Measurements from ENCODE around the gene RINL.
"Not testable (repeated sequence)": the region's sequence is repeated elsewhere in the genome, so short reads cannot be mapped to it uniquely, and the experiment has no call there.

Gene RINL

DNA sequence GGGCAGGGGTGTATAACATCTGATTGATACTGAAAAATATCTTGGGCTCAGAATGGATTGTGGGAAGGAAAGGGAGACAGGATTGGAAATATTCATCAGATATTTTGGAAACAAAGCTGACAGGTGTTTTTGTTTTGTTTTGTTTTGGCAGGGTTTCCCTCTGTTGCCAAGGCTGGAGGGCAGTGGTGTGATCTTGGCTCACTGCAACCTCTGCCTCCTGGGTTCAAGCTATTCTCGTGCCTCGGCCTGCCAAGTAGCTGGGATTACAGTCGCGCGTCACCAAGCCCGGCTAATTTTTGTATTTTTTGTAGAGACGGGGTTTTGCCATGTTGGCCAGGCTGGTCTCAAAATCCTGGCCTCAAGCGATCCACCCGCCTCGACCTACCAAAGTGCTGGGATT, 4.7 kb downstream of the RINL start:
- not testable (repeated sequence) for DNase-seq

DNA sequence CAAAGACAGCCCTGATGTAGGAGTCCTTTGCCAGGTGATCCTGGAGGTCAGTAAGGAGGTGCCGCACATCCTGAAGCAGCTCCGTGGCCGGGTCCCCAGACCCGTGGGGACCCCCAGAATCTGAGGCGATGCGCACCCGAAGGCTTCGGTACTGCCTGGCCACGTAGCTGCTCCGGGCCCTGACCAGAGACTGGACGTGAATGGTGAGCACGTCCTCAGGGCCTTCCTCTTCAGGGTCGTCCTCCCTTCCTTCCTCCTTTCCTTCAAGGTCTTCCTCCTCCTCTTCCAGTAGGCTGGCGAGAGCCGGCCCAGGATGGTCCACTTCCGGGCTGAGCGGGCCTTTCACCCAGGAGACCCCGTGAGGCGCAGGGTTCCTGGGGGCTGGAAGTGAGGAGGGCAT, 7.5 kb downstream of the RINL start:
- no peak for DNase-seq

DNA sequence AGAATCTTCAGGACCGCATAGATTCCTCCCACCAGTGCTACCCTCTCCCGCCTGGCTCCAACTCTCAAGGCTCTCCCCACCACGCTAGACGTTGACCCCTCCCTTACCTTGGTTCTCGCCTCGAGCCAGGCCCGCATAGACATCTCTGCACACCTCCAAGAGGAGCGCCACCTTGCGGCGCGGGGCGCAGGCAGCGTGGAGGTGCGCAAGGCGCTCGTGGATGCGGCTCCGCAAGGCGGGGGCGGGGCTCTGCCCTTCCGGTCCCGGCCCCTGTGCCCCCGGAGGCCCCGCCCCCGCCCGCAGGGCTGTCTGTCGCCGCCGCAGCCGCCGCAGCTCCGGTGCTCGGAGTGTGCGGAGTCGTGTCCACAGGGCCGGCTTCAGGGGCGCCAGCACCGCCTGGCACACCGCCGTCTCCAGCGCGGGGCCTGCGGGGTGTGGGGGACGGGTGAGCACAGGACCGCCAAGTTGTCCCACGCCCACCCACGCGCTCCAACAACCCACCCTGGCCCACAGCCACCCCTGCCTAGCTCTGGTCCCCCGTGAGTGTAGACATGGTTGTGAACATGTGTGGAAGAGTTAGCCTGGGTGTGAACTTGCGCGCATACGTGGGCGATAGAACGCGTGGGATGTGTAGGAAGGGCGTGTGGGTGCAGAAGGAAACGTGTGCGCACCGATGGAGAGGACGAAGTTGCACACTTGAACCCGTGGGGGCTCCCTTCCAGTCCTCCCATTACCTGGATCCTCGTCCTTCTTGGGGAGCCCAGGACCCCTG, 8.1 kb downstream of the RINL start:
- peak; percentile 97 for DNase-seq

DNA sequence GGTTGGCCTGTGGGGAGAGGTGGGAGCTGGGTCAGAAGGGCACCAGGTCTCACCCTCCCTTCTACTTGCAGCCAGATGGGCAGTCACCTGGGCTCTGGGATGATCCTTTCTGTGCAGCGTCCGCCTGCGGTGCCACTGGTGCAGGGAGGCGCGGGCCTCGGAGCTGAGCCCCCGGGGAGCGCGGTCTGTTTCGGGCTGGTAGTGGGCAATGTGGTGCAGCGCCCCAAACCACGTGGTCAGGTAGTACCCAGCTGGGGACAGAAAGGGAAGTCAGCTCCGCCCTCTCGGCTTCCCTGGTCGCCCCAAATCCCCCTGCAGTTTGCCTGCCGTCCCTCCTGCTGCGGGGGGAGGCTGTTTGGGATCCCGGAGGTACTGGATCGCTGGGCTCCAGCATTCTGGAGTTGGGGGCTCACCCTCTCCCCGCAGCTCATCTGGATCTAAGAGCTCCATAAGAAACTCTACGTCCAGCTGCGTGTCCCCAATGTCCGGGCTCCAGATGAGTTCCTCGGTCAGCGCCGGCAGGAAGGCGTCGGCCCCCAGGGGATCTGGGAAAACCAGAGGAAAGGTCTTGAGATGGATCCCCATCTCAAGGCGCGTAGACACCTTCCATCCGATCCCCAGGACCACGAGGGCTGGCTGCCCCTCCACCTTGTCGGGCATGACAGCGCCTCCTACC, 8.8 kb downstream of the RINL start:
- peak; percentile 64 for DNase-seq

DNA sequence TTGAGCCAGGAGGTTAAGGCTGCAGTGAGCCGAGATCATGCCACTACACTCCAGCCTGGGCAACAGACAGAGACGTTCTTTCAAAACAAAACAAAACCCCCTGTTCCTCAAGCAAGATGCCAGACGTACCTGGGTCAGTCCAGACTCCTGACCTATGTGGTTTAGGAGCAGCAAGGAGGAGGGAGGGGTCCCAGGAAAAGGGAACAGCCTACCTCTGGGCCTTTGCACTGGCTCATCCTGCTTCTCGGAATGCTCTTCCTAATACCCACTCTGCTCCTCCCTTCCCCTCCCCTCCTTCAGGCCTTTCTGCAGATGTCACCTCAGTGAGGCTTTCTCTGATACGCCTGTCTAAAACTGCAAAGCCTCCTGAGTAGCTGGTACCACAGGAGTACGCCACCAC, 9.5 kb downstream of the RINL start:
- DNase-seq = no peak

DNA sequence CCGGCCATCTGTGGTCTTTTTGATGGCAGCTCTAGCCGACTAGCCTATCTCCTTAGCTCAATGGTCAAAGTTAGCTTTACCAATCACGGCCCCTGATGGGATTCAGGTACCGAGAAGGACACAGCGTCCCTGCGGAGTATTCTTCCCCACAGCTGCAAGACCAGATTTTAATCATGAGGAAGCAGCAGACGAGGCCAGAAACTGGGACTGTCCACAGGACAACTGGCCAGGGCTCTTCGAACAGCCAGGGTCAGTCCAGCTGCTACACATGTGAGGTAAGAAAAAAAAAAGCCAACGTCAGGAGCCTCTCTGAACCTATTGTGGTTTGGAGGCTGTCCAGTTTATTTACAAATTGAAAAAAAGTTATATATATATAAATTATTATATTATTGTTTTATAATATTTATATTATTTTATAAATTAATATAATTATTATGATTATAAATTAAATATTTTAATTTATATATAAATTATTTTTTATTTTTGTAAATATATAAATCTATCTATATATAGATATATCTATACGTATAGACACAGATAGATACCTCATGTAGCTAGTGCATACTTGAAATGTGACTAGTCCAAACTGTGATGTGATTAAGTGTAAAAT, 10.8 kb downstream of the RINL start:
- DNase-seq = no peak

DNA sequence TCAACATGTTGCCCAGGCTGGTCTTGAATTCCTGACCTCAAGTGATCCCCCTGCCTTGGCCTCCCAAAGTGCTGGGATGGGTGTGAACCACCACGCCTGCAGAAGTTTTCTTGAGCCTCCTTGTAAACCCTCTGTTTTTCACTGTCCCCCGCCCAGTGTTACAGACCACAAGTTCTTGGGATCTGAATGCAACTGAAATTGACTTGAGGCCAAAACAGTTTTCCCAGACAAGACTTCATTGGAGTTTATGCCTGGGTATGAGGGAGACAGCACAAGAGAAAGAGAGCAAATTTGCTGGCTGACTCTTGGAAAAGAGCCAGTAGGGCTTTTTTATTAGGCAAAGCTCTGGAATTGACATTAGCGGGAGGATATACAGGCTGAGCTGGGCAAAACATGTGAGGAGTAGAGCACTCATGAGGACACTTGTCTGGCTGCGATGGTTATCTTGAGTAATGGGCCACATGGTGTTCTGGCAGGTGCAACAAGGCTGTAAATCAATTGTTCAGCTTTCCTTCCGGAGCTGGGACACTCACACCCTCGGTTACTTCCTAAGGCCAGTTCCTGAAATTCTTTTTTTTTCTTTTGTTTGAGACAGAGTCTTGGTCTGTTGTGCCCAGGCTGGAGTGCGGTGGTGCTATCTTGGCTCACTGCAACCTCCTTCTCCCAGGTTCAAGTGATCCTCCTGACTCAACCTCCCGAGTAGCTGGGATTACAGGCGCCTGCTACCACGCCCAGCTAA, 15.6 kb downstream of the RINL start:
- no peak for DNase-seq

DNA sequence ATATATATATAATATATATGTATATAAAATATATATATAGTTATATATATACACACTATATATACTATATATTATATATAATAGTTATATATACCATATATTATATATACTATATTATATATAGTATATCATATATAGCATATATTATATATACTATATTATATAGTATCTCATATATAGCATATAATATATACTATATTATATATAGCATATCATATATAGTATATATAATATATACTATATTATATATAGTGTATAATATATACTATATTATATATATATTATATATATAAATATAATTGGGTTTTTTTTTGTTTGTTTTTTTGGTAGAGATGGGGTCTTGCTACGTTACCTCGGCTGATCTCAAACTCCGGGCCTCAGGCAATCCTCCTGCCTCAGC, 16.7 kb downstream of the RINL start:
- no peak for DNase-seq

DNA sequence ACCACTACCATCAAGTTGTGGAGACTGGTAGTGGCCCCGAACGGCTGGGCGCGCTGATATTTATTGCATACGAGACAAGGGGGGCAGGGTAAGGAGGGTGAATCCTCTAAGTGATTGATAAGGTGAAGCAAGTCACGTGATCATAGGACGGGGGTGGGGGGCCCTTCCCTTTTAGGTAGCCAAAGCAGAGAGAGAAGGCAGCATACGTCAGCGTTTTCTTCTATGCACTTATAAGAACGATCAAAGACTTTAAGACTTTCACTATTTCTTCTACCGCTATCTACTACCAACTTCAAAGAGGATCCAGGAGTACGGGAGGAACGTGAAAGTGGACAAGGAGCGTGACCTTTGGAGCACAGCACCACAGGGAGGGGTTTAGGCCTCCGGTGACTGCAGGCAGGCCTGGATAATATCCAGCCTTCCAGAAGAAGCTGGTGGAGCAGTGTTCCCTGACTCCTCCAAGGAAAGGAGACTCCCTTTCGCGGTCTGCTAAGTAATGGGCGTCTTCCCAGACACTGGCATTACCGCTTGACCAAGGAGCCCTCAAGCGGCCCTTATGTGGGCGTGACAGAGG, 18.4 kb downstream of the RINL start:
- DNase-seq = not testable (repeated sequence)

DNA sequence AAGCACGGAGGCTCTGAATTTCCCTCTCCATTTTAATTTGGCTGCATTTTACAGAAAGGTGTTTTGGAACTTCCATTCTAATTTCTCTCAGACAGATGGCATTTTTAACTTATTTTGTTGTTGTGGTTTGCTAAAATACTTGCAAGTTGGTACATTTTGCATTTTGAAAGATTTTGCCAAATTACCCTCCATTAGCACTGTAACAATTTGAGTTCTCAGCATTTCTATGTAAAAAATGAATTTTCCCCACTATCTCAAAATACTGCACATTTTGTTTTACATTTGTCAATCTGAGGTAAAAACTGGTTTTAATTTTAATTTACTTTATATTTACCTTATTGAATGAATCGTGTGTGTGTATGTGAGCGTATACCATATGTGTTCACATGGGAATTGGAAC, 21.3 kb downstream of the RINL start:
- no peak for DNase-seq

DNA sequence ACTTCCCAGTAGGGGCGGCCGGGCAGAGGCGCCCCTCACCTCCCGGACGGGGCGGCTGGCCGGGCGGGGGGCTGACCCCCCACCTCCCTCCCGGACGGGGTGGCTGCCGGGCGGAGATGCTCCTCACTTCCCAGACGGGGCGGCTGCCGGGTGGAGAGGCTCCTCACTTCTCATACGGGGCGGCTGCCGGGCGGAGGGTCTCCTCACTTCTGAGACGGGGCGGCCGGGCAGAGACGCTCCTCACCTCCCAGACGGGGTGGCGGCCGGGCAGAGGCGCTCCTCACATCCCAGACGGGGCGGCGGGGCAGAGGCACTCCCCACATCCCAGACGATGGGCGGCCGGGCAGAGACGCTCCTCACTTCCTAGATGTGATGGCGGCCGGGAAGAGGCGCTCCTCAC, 22.3 kb downstream of the RINL start:
- DNase-seq = not testable (repeated sequence)

DNA sequence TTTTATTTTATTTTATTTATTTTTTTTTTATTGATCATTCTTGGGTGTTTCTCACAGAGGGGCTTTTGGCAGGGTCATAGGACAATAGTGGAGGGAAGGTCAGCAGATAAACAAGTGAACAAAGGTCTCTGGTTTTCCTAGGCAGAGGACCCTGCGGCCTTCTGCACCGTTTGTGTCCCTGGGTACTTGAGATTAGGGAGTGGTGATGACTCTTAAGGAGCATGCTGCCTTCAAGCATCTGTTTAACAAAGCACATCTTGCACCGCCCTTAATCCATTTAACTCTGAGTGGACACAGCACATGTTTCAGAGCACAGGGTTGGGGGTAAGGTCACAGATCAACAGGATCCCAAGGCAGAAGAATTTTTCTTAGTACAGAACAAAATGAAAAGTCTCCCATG, 23.1 kb downstream of the RINL start:
- DNase-seq = not testable (repeated sequence)

DNA sequence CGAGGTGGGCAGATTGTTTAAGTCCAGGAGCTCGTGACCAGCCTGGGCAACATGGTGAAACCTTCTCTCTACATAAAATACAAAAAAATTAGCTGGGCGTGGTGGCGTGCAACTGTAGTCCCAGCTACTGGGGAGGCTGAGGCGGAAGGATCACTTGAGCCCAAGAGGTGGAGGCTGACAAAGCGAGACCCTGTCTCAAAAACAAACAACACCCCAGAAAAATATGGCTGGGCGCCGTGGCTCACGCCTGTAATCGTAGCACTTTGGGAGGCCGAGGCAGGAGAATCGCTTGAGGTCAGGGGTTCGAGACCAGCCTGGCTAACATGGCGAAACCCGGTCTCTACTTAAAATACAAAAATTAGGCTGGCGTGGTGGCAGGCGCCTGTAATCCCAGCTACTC, 24.9 kb downstream of the RINL start:
- no peak for DNase-seq

DNA sequence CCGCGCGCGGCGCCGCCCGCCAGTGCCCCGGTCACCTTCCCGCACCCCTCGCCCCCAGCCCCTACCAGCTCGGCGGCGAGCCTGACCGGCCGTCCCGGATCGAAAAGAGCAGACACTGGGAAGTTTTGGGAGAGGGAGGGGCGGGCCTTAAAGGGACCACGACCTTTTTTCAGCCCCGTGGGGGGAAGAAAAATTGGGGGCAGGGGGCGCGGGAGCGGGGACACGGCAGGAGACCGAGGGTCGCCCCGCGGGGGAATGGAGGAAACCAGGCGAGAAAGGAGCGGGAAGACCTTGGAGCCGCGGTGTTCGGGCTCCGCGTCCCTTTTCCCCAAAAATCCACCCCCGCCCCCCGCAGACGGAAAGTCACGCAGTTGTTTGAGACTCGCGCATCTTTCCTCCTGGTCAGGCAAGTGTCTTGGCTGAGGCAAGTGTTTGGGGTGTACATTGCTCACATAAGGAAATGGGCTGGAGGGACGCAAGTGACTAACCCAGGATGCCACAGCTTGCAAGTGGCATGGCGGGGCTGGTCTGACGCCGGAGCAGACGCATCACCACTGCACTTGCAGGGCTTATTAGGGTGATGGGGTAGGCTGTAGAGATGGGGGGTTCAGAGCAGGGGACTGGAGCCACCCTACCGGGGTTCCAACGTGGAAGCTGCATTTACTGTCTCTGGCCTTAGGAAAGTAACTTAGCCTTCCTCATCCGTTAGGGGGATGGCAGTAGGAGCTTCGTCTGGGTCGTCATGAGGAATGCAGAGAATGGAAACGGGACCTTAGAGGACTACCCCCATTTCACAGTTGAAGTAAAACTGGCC, 25.6 kb downstream of the RINL start:
- peak; percentile 77 for DNase-seq

DNA sequence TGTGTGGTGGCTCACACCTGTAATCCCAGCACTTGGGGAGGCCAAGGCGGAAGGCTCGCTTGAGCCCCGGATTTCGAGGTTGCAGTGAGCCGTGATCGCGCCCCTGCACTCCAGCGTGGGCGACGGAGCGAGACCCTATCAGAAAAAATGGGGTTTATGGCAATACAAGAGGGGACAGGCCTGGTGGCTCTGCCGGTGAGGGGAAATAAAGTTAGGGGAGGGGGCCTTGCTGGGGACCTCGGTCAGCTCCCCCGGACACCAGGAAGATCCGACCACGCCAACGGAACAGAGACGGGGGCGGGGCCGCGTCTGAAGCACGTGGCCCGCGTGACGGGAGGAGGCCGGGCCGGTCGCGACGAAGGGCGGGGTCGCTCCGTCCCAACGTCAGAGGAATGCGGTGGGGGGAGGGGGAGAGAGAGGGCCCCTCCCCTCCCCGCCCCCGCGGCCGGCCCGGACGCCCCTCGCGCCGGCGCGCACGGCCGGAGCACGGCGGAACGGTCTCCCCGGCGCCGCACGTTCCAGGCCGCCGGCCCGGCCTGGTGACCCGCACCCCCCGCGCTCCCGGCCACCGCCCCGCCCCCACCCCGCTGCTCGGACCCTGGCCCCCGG, 26.3 kb downstream of the RINL start:
- peak; percentile 96 for DNase-seq

DNA sequence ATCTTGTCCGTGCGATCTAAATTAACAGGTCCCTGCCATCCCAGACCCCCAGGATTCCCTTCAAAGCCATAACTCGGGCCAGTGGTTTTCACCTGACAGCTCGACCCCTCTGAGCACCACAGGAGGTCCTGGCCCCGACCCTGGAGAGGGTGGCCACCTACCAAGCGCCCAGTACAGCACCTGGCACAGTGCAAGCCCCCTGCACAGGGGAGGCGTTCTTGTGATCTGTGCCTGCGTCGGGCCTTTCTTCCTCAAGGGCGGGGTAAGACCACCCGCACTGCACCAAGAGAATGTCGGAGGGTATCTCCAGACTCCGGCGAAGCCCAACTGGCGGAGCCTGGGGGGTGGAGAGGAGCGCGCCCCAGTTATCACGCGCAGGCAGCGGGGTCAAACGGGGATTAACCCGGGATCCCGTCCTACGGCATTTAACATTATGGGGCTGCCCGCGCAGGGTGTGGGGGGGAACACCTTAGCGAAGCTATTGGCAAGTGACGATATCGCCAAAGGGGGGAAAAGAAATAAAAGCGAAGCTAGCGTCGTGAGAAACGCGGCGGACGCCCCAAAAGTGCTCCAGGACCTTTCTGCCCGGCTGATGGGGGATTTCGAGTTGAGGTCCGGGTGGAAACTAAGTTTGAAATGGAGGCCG, 27.0 kb downstream of the RINL start:
- DNase-seq = no peak

DNA sequence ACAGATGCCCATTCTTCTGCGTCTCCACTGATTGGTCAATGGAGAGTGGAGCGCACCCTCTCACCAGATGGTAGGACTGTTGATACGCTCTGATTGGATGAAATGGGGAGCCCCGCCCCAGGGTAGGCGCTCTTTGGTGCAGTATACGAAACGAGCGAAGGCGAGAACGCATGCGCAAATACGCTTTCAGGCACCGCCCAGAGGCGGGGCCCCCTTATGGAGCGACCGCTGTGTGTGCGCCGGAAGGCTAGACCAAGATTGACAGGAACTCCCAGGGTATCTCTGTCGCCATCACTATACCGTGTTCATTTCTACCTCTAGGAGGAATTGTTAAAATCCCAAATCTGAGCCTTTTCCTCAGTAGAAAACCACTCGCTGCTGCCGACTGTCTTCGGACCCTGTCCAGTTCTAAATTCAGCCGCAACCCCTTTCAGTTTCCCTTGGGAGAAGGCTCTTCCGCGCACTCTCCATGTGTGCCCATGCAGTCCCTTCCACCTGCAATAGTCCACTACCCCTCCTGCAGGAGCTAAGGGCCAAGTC, 27.6 kb downstream of the RINL start:
- no peak for DNase-seq

DNA sequence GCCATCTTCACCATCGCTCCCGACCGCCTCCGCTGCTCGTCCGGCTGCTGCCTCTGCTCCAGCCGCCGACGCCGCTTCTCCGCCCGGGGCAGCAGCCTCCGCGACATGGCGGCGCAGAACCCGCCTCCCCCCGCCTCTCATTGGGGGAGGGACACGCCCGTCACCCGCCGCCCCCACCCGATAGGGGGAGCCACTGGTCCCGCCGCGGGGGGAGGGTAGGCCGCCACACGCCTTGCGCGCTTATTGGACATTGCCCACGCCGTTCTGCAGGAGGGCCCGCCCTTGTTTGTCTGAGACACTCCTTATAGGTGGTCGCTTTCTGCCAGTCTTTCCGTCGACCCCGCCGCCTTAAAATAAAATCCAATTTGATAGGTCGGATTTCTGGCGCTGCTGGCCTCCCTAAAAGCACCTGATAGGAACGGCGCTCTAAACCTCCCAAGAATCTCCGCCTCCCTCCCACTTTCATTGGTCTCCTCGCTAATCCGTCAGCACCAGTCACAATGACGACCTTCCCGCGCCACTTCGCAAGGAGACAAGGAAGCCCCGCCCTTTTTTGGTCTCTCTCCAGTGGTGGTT, 28.1 kb downstream of the RINL start, which contains the start of gene HNRNPL:
TSS of gene HNRNPL (minus strand) at position 127 of the 576 bp plus-strand sequence. CDS start at position 107, 20 bp downstream.
- peak; percentile 100 for DNase-seq

DNA sequence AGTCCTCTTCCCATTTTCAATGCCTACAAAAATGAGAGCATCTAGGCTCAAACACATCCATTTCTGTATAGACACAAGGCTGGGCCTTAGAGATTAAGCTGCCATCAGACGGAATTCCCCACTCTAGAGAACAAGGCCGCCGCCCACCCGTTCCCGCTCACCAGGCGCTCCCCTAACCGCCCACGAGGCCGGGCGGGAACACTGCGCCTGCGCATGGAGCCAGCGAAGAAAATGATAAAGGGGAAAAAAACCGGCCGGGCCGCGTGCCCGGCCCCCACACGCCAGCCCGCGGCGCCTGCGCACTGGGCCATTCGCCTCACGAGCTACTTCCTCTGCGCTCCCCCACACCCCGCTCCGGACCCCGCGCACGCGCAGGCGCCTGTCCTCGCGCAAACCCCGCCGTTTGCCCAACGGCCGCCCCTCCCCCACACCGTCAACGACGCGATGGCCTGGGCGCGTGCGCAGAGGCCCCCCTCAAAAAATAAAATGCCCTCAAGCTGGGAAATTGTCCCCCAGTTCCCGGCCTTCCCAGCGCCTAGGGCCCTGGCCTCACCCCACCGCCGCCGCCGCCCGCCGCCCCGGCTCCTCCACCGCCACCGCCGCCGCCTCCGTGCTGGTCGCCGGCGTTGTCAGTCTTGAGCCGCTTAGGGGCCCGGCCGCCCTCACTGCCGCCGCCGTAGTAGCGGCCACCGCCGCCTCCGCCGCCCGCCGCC, 28.8 kb downstream of the RINL start:
- peak; percentile 99 for DNase-seq

Data from activated CD4-positive, alpha-beta T cell treated with anti-CD3 and anti-CD28 coated beads, Interleukin-10, Interleukin-2, amounts not matched to agents 100 ng/mL and 50 ng/mL, durations not matched to agents 16 hours and 8 hours (primary cell).